ENCODE results near the gene PPM1D.

- TF ChIP-seq POLR2A (IDR thresholded peaks at IDR 0.05) (no peak), CTCF (IDR thresholded peaks at IDR 0.05) (no peak), EP300 (IDR thresholded peaks at IDR 0.05) (no peak)
Measured at GRCh38 chr17:60630352-60630751, 30.4 kb downstream of the PPM1D start.

Measured in suprapubic skin (tissue), 3 donors.